ENCODE measurements around the gene AMPD3.

Gene AMPD3

GRCh38 chr11:10490398-10491241 is 35.6 kb downstream of the AMPD3 start:
- DNase-seq = no peak

DNA sequence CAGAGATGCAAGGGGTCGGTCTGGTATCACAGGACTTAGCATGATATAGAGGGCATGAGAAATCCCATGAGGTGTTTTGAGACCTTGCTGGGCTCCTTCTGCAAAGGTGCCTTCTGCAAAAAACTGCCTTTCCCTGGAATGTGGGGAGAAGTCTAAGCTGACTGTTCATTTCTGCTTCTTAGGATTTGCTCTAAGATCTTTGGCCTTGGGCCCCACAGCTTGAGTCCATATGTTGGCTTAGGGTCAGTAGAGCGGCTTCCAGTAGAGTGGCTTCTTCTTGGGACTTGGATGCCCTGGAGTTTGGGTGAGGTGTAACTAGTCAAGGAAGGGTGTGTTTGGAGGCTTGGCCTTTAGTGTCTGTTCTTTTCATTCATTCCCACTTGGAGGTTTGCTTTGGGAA is 37.0 kb downstream of the AMPD3 start:
- no peak for DNase-seq

DNA sequence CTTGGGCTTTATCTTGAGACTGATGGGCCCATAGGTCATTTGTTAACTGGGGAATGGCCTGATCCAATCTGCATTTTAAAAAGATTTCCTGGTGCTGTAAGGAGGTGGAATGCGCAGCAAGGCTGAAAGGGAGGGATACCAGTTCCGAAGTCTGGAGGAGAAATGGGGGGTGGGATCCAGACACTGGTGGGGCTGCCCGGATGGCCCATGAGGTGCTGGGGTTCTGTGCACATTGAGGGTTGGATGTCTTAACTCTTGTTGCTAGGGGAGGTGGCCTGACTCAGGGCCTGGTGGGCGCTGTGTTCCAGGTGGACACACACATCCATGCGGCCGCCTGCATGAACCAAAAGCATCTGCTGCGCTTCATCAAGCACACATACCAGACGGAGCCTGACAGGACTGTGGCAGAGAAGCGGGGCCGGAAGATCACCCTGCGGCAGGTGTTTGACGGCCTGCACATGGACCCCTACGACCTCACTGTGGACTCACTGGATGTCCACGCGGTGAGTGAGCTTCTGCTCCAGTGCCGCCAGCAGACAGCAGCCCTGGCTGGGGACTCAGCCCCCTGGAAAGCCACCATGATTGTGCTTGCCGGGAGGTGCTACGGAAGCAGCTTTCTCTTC is 38.1 kb downstream of the AMPD3 start:
- DNase-seq = no peak

GRCh38 chr11:10494636-10495463 is 39.8 kb downstream of the AMPD3 start:
- DNase-seq = no peak

GRCh38 chr11:10495464-10495786 is 40.4 kb downstream of the AMPD3 start:
- no peak for DNase-seq

GRCh38 chr11:10496296-10496936 is 41.4 kb downstream of the AMPD3 start:
- no peak for DNase-seq

DNA sequence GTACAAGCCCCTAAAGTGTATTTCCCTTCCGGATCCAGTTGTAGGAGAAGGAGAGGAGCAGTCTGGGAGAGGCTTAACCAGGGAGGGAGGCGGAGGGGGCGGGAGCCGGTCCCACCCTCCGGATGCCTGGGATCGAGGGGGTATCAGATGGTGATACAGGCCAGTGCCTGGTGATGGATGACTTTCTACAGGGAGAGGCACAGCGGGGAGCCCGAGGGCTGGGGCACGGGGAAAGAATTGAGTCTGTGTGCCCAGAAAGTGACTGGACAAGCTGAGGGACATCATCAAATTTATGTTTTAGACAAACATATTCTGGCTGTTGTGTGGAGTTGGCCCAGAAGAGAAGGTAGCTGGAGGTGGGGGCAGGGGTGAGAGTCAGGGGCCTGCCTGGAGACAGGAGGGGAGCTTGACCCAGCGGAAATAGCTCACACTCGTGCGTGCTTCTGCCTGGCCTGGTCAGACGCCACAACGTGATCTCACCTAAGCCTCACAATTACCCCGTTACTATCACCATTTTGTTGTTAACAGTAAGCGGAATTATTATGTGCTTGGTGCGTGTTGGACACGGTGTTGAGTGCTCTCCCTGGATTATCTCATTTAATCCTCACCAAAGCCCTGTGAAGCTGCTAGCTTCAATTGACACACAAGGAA is 42.4 kb downstream of the AMPD3 start:
- no peak for DNase-seq

DNA sequence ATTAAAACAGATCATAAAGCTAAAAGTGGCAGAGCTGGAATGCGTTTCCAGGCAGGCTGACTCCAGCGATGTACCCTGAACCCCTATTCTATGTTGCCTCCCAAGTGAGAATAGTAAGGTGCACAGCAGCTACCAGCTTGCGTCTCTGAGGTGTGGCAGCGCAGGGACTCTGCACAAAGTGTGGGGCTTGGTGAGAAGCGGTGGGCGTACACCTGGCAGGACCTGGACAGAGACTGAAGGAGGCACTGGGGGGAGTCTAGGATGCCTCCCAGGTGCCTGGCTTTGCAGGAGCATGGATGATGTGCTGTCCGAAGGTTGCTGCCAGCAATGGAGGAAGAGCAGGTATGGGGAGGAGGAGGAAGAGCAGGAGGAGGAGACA is 42.9 kb downstream of the AMPD3 start:
- DNase-seq = no peak

DNA sequence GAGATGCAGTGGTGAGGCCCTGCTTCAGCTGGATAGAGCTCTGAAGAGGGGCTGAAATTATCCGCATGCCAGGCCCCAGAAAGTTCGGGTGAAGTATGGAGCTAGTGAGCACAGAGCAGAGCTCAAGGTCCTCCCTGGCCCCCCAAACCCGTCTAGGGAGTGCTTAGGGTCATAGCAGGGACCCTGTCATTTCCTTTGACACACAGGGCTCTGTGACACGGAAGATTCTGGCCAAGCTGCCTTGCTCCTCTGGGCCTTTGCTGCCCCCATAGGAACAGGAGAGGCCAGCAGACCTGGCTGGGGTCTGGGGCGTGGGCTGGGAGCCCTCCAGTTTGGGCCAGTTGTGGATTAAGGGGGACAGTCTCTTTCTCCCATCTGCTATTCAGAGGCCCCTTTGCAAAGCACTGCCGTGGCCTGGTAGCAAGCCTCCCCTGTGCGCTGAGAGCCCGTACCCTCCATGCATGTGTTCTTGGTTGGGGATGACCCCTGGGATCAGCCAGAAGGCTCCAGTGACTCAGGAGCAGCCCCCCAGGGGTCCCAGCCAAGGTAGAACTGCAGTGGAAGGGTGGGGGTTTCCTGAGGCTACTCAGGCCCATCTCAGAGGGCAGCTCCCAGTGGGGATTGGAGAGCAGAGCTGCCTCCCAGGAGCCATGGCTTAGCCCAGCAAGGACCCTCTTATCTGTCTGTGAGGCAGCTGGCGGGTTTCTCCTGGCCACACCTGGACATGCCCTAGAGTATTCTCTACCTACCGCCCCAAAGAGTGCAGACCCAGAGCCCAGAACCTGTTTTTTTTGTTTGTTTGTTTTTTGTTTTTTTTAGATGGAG is 43.6 kb downstream of the AMPD3 start:
- no peak for DNase-seq

GRCh38 chr11:10499452-10499851 is 44.4 kb downstream of the AMPD3 start:
- no peak for DNase-seq

DNA sequence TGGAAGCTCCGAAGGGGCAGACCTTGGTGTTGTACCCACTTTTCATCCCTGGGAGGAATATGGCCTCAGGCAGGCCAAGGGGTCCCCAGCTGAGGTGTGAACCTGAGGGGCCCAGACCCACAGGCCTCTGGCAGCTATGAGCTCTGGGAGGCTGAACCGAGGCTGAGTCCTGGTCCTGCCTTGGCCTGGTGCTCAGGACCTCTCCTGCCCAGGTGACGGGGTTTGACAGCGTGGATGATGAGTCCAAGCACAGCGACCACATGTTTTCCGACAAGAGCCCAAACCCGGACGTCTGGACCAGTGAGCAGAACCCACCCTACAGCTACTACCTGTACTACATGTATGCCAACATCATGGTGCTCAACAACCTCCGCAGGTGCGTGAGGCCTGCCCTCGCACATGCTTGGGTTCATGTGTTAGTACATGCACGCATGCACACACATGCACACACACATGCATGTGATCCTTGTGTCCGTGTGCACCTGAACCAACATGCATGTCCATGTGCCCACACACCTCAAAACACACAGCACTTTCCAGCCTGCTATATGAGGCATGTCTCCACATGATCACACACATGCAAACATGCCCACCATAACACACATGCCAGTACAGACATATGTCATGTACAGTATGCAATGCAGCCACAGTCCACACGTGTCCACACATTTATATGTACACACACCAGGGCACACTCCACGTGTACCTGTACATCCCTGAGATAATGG is 45.0 kb downstream of the AMPD3 start:
- DNase-seq = no peak

DNA sequence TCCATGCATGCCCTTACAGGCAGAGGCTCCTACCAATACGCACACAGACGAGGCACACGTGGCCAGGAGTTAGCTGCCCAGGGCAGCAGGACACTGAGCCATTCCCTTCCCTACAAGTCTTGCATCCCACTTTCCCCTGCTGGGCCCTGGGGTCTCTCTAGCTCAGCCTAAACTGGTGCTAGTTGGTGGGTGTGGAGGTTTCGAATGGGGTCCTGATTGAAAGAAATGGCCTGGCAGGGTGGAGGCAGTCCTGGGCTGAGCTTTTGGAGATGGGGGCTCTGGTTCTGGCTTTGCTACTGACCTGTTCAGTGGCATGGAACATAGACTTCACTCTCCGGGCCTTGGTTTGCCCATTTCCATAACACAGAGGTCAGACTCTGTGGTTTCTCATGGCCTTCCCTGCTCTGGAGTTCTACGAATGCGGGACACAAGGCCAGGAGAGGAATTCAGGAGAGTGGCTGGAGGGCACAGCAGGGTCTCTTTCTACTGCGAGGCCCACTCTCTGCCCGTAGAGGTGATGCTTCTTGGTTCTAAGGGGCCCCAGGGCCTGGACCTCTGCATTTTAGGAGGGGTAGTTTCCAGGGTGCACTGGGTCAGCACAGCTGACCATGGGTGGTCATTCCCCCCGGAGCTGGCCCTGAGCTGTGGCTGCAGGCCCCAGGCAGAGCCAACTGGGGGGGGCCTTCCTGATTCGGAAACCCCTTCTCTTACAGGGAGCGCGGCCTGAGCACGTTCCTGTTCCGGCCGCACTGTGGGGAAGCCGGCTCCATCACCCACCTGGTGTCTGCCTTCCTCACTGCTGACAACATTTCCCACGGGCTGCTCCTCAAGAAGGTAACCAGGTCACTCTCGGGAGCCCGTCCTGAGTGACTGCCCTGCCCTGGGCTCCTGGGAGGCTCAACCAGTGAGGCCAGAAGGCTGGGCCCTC is 46.0 kb downstream of the AMPD3 start:
- no peak for DNase-seq

- DNase-seq = no peak
Measured at GRCh38 chr11:10502065-10502680, 47.1 kb downstream of the AMPD3 start.

- DNase-seq = no peak
Measured at GRCh38 chr11:10502770-10503169, 47.7 kb downstream of the AMPD3 start.

DNA sequence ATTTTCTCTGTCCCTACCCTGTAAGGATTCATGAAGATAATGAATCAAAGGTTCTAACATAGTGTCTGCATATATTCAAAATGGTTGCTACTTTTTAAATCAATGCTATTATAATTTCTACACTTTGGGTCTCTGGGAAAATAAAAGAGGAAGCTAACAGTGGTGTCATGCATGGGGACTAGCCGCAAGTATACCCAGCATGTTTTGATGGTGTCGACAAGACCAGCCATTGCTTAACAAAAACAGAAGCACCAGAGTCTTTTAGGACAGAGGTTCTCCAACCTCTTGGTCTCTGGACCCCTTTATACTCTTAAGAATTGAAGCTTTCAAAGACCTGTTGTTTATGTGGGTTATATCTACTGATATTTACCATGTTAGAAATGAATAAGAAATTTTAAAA is 48.2 kb downstream of the AMPD3 start:
- no peak for DNase-seq

DNA sequence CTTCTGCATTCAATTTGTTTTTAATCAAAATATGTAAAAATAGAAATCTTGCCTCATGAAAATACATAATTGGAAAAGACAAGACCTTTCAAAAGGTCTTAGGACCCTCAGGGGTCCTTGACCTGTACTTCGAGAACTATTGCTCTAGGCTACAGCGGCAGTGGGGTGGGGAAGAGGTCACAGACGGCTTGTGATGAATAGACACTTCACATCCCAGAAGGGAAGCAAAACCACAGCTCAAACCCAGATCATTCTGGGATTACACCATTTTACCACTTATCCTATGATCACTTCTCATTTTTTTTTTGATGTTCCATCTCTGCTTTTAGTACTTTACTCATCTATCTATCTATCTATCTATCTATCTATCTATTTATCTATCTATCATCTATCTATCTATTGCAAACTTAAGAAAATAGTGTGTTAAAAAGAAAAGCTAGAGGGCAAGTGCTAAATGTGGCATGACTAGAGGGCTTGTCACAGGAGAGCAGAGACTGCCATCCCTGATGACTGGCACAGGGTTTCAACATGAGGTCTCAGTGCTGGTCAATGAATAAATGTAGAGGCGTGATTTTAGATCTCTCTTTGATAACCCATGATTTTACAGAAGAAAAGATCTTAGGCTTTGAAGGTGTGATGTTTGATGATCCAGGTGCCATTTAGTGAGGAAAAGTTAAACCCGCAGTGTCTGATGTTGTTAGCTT is 48.9 kb downstream of the AMPD3 start:
- no peak for DNase-seq

DNA sequence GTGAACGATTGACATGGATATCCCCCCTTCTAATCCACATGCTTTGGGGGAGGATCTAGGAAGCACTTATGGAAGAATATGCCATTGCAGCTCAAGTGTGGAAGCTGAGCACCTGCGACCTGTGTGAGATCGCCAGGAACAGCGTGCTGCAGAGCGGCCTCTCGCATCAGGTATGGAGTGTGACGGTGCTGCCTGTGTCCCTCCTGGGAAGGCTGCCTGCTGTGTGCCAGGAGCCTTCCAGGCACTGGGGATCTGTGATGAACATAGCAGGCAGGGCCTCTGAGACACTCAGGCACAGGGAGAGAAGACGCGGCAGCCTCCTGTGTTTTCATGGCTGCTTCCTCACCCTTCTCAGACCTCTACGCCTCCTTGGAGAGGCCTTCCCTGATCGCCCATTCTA is 49.4 kb downstream of the AMPD3 start:
- DNase-seq = no peak

- no peak for DNase-seq
Measured at GRCh38 chr11:10505278-10506007, 50.4 kb downstream of the AMPD3 start.

All from NCI-H1436 treated with DMSO at 0.1 percent for 48 hours (cell line).